ENCODE results near the gene HHAT.

HHAT gene

DNA sequence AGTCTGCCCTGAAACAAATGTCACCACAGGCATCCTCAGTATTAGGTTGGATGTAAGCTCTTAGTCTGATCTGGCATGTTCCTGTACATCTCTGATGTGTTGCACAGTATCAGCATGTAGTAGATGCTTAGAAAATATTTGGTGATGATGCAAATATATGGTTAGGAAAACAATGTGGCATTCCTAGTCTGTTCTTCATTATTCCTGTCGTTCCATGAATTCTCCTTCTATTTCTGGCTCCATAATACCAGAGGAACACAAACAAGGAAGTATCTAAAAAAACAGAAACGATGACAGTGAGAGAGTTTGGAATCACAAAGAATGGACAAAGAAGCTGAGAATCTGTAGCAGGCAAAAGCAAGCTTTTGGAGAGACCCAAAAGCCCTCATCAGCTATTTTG is 236.6 kb downstream of the HHAT start:
- DNase-seq, result no peak

DNA sequence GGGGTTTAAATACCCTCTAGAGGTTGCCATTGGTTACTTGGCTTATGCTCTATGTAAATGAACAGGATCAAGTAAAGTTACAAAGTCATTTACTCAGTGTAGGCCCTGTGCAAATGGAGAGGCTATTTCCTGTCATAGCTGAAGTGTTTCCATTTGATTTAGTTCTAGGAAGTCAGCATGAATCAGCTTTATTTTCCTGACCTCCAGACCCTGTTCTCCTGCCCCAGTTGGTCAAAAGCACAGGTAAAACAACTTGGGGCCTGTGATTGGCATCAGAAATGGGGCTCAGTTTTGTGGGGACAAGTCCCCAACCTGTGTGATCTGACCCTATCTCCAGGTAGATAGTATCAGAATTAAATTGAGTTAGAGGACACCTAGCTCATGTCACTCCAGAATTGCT is 239.9 kb downstream of the HHAT start:
- no peak for DNase-seq

DNA sequence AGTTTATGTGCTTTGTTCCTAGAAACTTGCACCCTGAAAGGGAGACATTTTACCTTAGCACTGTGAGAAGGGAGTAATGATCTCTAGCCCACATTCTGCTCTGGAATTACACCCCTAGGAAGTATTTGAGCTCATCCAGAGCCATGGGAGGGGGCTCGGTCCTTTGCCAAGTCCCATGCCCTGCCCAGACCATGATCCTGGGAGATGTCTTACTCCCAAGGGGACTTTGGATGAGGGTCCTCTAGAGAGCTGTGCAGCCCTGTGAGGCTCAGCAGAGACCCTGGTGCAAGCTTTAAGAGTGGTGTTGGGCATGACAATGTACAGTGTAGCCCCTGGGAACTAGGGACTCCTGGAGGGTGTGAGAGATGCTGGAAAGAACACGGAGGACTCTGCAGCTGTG is 241.4 kb downstream of the HHAT start:
- no peak for DNase-seq

DNA sequence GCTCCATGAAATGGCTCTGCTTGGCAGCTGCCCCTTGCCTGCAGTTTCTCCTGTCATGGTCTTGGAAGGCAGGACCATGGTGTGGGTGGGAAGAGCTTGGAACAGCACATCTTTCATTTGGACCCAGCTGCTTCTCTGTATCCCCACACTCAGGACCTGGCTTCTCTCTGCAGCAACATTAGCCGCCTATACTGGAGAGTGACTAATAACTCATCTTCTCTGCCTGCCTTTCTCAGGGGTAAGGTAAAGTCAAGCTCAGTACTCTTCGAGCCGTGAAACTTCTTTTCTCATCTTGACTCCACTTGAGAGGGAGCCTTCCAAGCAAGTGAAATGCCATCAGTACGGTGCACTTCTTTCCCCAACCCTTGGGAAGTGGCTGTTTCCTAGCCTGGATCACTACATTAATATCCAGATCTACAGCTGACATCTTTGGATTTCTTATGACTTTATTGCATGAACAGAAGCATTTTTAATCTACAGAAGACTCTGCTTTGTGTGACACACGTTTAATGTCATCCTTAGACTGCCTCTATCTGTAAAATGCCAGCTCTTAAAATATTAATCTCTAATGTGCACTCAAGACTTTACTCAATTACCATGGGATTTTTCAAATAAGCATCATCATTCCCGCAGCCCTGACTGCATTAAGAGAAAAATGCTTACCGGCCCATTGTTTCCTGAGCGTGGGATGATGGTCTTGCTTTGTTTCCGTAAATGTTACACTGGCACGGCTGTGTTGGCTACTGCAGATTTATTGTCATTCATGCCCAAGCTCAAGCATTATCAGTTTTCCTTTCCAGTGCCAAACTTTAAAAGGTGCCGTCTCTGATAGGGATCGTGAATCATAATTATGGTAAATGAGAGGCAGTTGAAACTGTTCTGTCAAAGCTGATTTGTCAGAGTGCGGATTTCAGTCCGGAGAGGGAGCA is 242.9 kb downstream of the HHAT start:
- DNase-seq, result no peak

GRCh38 chr1:210573141-210573540 is 244.4 kb downstream of the HHAT start:
- no peak for DNase-seq

GRCh38 chr1:210582205-210582970 is 253.7 kb downstream of the HHAT start:
- no peak for DNase-seq

DNA sequence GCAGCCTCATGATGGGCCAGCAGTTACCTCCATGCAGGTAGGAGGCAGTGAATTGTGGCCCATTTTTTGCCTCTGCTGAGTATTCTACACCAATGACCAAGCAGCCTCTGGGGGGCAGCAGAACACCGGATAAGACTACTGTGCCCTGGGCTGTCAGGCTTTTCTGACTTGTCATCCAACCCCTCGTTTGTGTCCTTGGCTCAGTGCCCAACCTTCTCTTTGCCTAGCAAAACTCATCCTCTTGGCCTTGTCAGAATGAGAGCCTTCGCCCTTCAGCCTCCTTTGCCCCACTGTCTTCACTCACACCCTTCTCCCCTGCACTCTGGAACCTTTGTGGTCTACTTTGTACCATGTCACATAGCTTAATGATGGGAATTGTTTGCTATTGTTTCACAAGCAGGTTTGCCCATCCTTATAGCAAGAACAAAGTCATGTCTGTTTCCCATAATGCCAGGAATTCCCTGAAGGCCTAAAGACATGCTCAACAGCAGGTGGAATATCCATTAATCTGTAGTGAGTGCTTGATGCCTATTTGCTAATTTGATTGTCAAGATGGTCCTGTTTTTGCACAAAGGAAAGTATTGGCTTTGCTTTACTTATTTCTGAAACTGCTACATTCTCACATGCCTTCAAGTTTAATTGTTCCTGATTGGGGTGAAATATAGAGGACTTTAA is 255.9 kb downstream of the HHAT start:
- peak in 4 of 5 donors; percentile 19 to 46 (median 34) for DNase-seq

GRCh38 chr1:210586771-210587170 is 258.1 kb downstream of the HHAT start:
- DNase-seq, result no peak

- DNase-seq, result no peak
Measured at GRCh38 chr1:210587566-210587965, 258.9 kb downstream of the HHAT start.

GRCh38 chr1:210588357-210588756 is 259.7 kb downstream of the HHAT start:
- no peak for DNase-seq

DNA sequence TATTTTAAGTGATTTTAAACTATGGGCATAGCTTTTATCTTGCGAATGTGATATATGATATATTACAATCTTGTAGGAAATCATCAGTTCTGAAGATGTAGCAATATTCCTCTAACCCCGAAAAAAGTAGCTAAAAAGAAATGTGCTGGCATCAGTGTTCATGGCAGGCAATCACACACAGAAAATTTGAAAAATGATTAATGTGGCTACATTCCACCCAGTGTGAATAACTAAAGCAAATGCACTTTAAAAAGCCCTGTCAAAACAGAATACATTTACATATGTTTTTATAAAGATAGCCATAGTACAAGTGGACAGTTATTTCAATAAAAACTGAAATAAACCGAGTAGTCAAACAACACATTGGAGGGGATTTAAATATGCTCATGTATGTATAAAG is 260.2 kb downstream of the HHAT start:
- DNase-seq, result no peak

- DNase-seq, result no peak
Measured at GRCh38 chr1:210591214-210591613, 262.5 kb downstream of the HHAT start.

DNA sequence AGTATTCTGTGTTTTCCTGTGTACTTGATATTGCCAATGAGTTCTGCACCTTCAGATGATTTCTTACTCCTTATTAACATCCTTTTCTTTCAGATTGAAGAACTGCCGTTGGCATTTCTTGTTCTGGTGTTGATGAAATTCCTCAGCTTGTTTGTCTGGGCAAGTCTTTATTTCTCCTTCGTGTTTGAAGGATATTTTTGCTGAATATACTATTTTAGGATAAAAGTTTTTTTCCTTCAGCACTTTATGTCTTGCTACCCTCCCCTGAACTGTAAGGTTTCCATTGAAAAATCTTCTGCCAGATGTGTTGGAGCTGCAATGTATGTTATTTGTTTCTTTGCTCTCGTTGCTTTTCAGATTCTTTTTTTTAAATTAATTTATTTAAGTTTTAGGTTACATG is 265.9 kb downstream of the HHAT start:
- DNase-seq, result no peak

GRCh38 chr1:210596641-210597040 is 267.9 kb downstream of the HHAT start:
- DNase-seq, result no peak

DNA sequence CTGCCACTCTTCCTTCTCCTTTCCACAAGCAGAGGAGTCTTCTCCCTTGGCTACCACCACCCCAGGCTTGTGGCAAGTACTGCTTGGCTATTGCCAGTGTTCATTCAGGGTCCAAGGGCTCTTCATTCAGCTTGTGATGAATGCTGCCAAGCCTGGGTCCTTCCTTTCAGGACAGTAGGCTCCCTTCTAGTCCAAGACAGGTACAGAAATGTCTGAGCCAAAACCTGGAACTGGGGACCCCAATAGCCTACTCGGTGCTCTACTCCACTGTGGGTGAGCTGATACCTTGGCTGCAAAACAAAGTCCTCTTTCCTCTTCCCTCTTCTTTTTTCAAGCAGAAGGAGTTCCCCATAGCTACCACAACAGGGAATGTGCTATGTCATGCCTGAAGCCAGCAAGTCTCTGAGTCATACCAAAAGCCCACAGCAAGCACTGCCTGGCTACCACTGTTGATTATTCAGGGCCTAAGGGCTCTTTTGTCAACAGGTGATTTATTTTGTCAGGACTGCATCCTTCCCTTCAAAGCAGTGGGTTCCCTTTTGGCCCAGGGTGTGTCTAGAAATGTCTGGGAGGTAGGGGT is 268.9 kb downstream of the HHAT start:
- no peak for DNase-seq

DNA sequence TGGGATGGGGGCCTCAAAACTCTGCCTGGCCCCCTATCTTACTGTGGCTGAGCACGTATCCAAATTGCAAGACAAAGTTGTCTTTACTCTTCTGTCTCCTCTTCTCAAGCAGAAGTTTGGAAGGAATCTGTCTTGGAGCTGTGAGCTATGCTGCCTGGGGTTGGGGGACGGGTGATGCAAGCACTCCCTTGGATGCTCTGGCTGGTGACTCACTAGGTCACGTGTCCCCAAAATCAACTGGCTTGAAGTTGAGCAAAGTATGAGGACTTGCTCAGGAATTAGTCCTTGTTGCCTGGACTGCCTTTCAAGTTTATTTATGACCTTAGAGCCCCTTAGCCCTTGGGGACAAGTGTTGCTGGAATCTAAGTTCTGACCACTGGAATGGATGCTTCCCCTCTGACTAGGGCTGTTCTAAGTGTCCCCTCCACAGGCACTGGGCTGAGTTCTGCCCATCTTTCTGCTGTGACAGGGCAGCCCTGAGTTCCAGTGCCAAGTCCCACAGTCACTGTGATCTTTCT is 269.5 kb downstream of the HHAT start:
- no peak for DNase-seq

- DNase-seq, result no peak
Measured at GRCh38 chr1:210600421-210601159, 271.9 kb downstream of the HHAT start.

DNA sequence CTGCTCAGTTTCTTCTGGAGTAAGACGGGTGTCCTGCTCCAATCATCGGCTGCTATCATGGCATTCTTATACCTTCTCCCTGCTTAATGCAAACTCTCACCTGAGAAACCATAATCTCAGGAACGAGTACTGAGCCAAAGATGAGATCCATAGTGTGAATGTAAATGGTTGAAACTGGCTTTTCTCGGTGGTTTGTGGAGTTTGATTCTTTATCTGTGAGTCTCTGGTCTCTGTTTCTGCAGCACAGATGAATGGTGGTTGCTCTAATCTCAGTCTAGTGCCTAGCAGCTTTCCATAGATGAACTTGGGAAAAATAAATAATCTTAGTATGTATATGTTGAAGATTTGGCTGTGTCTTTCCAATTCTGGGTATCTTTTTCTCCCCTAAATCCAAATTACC is 274.4 kb downstream of the HHAT start:
- no peak for DNase-seq

GRCh38 chr1:210605099-210605498 is 276.4 kb downstream of the HHAT start:
- DNase-seq, result no peak

DNA sequence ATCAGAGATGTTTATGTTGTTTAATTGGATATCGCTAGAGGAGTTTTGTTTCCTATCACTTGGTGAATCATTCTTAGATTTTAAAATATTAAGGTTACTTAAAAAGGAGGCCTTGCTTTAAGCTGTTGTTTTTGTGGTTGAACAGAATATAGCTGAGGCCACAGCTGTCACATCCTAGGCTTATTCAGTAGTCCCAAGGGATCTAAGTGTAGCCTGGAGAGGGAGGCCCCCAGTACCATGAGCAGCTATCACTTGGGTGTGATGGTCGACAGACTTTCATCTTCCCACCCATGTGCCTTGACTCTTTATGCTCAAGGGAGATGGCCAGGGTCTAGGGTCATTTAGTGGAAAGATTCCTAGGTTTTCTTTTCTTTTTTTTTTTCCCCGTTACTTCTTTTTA is 278.7 kb downstream of the HHAT start:
- DNase-seq, result no peak

DNA sequence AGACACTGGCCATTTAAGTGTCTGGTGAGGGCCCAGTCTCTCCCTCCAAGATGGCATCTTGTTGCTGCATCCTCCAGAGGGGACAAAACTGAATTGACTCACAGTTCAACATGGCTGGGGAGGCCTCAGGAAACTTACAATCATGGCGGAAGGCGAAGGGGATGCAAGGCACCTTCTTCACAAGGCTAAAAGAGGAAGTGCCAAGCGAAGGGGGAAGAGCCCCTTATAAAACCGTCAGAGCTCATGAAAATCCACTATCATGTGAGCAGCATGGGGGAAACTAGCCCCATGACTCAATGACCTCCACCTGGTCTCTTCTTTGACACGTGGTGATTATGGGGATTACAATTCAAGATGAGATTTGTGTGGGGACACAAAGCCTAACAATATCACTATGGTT is 280.1 kb downstream of the HHAT start:
- DNase-seq, result no peak

GRCh38 chr1:210616356-210616755 is 287.7 kb downstream of the HHAT start:
- no peak for DNase-seq

All from T-helper 1 cell (primary cell).